GM12875 (cell line): Measurements from ENCODE around the gene POLR1H.

Experiments used
- H3K4me3 ChIP-seq: one replicate; pipeline ENCODE4 v1.5.1; 2011; ENCODE audit warnings: low read depth, low read length, control low read depth
- TF ChIP-seq, protein P1 (sequence below): IDR thresholded peaks from 2 replicates; pipeline ENCODE4 v1.5.1; 2011; ENCODE audit warnings: low read depth, mild to moderate bottlenecking, control low read depth, inconsistent platforms, low read length, moderate library complexity, borderline replicate concordance; ENCODE audit not compliant: insufficient read depth

POLR1H gene

DNA sequence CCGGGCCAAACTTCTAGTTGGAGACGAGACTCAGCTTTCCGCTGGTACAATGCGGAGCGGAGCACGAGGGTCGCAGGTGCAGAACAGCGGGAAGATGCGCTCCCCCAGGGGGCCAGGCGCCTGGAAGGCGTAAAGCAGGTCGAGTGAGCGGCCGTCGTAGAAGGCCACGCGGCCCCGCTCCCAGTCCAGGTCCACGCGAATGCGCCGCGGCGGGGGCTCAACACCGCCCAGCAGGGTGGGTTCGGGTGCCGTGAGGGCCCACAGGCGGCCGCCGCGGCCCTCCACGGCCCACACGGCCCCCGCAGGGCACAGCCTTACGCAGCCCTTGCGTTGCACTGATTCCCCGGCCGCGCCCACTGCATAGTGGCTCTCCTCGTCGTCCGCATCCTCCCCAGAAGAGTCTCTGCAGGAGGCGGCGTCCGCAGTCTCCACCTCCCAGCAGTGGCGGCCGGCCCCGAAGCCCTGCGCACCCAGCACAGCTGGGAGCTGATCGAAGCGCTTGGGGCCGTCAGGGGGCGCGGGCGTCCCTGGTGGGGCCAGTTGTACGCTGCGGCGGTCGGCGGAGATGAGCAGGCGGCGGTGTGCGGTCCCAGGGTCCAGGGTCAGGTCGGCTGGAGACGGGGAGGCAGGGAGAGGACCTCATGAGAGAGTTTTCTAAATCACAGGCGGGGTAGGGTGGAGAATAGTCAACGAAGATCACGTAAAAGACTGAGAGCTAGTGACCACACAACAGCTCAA is 10.2 kb downstream of the POLR1H start:
- TF ChIP-seq, protein P1, sequence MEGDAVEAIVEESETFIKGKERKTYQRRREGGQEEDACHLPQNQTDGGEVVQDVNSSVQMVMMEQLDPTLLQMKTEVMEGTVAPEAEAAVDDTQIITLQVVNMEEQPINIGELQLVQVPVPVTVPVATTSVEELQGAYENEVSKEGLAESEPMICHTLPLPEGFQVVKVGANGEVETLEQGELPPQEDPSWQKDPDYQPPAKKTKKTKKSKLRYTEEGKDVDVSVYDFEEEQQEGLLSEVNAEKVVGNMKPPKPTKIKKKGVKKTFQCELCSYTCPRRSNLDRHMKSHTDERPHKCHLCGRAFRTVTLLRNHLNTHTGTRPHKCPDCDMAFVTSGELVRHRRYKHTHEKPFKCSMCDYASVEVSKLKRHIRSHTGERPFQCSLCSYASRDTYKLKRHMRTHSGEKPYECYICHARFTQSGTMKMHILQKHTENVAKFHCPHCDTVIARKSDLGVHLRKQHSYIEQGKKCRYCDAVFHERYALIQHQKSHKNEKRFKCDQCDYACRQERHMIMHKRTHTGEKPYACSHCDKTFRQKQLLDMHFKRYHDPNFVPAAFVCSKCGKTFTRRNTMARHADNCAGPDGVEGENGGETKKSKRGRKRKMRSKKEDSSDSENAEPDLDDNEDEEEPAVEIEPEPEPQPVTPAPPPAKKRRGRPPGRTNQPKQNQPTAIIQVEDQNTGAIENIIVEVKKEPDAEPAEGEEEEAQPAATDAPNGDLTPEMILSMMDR: no peak
- H3K4me3 ChIP-seq: no peak overlapping the region

DNA sequence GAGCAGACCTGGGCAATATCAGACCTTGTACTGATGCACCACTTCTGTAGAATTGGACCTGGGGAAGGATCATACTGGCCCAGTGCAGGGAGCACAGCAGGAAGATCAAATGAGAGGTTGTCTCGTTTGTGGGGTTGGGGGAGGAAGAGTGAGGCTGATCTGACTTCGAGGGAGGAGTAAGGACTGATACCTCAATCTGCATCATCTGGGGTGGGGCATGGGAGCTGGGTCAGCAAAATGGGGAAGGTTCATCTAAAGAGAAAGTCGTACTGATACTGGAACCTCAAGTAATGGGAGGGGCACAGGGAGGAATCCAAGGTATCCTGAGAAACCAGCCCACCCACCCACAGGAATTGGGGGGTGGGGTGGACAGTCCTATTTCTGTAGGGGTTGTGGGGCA is 10.8 kb downstream of the POLR1H start:
- H3K4me3 ChIP-seq: no peak overlapping the region
- TF ChIP-seq, protein P1: no peak

DNA sequence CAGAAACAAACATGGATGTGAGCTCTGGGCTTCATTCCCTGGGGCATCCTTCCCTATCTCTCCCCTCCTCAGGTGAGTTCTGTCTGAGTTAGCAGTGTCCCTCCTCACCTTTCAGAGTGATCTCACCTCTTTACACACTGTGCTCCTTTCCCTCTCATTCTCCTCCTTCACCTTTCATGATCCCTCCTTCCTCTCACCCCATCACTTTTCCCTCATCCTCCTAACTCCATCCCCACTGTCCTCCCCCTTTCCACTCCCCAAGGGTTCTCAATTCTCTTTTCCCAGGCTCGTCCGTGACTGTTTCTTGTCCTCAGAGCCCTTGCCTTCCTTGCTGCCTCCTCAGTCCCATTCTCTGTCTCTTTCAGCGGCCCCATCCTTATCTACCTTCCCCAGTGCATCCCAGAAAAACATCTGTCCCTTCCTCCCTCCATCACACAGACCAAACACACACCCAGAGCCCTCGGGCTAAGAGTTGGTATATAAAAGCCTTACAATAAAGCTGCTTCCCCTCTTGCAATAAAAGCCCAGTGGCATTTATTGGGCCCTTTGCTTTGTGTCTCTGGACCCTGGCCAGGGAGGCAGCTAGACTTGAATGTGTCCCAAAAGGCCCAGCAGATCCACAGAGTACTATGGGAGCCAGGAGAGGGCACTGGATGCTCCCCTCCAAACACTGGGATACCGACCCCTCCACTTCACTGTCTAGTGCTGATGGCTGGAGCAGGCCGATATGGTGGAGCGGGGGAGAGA is 12.6 kb downstream of the POLR1H start:
- TF ChIP-seq, protein P1: no peak
- H3K4me3 ChIP-seq: no peak overlapping the region

DNA sequence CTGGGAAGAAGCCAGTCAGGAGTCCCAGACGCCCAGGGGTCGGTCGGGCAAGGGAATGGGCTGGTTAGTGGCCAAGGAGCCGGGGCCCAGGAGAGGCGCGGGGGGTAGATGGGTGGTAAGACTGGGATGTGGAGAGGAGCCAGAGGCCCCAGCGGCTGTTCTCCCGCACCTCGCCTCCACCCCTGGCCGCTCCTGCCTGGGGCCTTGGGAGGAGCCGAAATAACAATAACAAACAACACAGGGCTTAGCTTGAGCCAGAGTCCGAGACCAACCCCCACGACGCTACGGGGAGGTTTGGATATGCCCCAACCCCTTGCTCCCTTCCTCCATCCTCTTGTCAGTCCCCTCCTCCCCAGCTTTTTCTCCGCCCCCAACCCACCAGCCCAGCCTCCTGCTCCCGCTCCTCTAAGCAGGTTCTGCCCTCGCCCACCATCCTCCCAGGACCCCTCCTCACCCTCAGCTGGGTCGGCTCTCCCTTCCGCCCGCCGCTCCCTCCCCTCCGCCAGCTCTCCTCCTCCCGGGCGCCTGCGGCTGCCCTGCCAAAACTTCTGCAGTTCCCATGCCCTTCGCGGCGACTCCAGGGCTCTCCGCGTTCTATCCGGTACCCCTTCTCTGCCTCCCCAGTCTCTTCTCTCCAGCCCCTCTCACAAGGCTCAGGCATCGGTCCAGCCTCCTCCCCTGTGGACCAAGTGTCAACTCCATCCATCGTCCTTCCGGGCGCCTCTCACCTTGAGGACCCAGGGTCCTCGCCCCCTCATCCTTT is 13.4 kb downstream of the POLR1H start:
- no peak overlapping the region for H3K4me3 ChIP-seq
- TF ChIP-seq, protein P1: no peak

DNA sequence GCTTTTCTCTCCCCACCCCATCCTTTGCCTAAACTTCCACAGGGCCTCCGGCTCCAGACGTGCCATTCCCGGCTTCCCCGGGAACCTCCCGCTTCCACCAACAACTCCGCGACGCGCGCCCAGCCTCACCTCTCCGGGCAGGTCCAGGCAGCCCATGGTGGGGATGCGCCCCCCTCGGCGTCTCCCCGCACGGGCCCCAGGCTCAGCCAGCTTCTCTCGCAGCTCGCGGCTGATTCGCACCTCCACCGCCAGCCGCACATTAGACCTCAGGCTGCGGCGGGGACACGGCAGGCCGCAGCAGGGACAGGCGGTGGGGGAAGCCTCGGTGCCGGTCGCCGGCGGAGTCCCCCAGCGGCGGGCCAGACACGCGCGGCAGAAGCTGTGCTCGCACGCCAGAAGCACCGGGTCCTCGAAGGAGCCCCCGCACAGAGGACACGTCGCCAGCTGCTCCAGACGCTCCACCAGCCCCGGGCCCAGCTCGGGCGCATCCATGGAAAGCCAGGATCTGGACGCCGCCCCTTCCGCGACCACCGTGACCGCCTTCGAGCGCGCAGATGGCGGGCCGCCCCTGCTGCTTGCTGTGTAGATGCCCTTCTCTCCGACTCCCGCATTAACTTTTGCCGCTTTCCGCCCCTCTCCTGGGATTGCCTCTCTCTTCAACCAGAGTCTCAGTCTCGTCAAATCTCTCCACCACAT is 14.2 kb downstream of the POLR1H start, which contains the start of gene RNF39:
Gene RNF39 (minus strand): TSS at position 676 of the 696 bp plus-strand sequence. CDS start 184 bp downstream, at position 492.
- H3K4me3 ChIP-seq: no peak within 1 kb of the TSS

More for the DNA sequence above, 14.2 kb downstream of the POLR1H start, which contains the start of gene RNF39:
- TF ChIP-seq, protein P1: no peak
